Lower leg skin (tissue), 4 donors: ENCODE results near the gene CDC42SE1. TPM values are rescaled to one million over a fixed set of nuclear protein-coding genes. Genes with fewer than 3 reads are reported as not detected.

ENCODE experiments used
- DNase-seq, 2 donors: peaks; one replicate each; pipeline ENCODE4 v3.0.0-alpha.2; 2019; ENCODE audit warnings: low spot score in 2 of 2
- H3K4me3 ChIP-seq: fragments of 200-600 bp; sonication (generic); 2 replicates; pipeline ENCODE4 v1.5.1; 2017; ENCODE audit warnings: mild to moderate bottlenecking, low read depth; ENCODE audit not compliant: poor library complexity, severe bottlenecking
- POLR2A ChIP-seq, 2 donors: fragments of 450-650 bp; IDR thresholded peaks; one replicate each; pipeline ENCODE4 v1.6.1; 2016 to 2017; ENCODE audit warnings: antibody characterized with exemption in 2 of 2, mild to moderate bottlenecking in 1 of 2, moderate library complexity in 1 of 2
- WGBS, 2 donors: methylation state at CpG; one replicate each; pipeline ENCODE4 v1.1.5; 2018; 5-methylcytosine and 5-hydroxymethylcytosine counted together
- intact Hi-C: fragments of 100-400 bp; cut with DNase I; formaldehyde crosslinking; loops from one replicate; pipeline ENCODE4 v1.15.0; 2023; ENCODE audit warnings: low total_unique reads
- total RNA-seq, 4 donors: library from RNA; depleted of rRNA; stranded (reverse); fragments of >200 nt; gene quantifications; one replicate each; pipeline ENCODE4 v1.1.0, GENCODE V29; 2016
- TF ChIP-seq, protein P1 (sequence below), 3 donors: fragments of 450-650 bp; IDR thresholded peaks; one replicate each; pipeline ENCODE4 v1.5.1; 2016; ENCODE audit warnings: antibody characterized with exemption in 3 of 3, mild to moderate bottlenecking in 3 of 3, moderate library complexity in 2 of 3

CDC42SE1 gene
- total RNA-seq, 4 donors from 2014 or later = 88.8 to 93.5 (median 92.0) TPM

DNA sequence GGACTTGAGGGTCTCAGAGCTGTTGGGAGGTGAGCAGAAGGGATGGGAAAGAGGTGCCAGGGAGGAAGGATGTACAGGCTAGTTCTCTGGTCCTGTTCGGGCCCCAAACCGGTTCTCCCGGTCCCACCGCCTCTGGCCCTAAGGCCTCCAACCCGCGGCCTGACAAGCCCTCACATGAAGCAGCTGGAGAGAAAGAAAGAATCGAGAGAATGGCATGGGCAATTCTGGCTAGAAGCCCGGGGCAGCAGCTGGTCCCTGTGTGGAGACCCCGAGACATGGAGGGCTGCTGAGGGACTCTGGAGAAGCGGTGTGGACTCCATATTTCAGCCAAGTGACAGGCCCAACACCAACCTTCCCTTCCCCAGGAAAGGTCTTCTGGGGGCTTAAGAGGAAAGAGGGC lies 730 bp downstream of the CDC42SE1 start:
- 1% methylated on average over 10 of the region's 10 CpGs for WGBS, 2 donors
- peak; percentile 59 to 92 for DNase-seq
- TF ChIP-seq, protein P1, sequence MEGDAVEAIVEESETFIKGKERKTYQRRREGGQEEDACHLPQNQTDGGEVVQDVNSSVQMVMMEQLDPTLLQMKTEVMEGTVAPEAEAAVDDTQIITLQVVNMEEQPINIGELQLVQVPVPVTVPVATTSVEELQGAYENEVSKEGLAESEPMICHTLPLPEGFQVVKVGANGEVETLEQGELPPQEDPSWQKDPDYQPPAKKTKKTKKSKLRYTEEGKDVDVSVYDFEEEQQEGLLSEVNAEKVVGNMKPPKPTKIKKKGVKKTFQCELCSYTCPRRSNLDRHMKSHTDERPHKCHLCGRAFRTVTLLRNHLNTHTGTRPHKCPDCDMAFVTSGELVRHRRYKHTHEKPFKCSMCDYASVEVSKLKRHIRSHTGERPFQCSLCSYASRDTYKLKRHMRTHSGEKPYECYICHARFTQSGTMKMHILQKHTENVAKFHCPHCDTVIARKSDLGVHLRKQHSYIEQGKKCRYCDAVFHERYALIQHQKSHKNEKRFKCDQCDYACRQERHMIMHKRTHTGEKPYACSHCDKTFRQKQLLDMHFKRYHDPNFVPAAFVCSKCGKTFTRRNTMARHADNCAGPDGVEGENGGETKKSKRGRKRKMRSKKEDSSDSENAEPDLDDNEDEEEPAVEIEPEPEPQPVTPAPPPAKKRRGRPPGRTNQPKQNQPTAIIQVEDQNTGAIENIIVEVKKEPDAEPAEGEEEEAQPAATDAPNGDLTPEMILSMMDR (IDR thresholded peaks at IDR 0.05) = no peak
- TF ChIP-seq POLR2A (IDR thresholded peaks at IDR 0.05) = no peak
- intact Hi-C loops = no loop called here
- H3K4me3 ChIP-seq = peak overlapping the region; percentile 98

DNA sequence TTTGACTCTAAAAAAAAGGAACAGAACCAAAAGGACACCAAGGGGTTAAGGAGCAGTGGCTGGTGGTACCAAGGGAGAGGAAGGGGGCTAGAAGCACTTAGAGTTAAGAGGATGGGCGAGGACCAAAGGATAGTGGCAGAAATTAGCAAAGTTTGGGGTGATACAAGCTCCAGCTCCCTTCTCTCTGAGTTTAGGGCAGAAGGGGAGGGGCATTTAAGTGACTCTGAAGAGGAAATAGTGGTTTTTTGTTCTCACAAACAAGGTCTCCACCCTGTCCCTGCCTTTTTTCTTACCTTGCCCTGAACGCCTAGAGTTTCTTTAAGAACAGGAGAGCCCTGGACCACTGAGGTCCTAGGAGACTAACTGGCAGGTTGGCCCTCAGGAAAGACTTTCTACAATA lies 3.3 kb downstream of the CDC42SE1 start:
- WGBS, 2 donors = 35 to 40% methylated on average over 2 of the region's 2 CpGs
- DNase-seq = no peak
- no peak overlapping the region for H3K4me3 ChIP-seq
- TF ChIP-seq, protein P1 (IDR thresholded peaks at IDR 0.05) = no peak
- TF ChIP-seq POLR2A (IDR thresholded peaks at IDR 0.05) = no peak
- intact Hi-C loops = no loop called here

DNA sequence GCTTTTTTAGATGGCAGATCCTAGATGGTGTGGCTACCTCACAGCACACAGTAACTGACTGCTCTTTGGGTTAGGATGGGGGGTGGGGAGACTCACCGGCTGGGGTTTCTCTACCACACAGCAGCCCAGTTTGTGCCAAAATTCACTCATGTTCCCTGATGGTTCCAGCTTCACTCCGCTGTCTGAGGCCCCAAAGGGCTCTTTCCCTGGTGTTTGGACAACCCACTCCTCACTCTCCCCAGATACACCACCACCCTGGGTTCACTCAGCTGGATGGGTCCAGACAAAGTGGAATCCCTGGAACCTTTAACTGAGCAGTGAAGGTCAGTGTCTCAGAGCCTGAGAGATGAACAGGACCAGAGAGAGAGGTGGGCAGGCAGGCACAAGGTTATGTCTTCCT lies 3.8 kb downstream of the CDC42SE1 start:
- no peak for DNase-seq
- intact Hi-C loops = no loop called here
- TF ChIP-seq, protein P1 (IDR thresholded peaks at IDR 0.05) = no peak
- no peak for TF ChIP-seq POLR2A (IDR thresholded peaks at IDR 0.05)
- 44 to 46% methylated on average over 2 of the region's 2 CpGs for WGBS, 2 donors
- H3K4me3 ChIP-seq = no peak overlapping the region

DNA sequence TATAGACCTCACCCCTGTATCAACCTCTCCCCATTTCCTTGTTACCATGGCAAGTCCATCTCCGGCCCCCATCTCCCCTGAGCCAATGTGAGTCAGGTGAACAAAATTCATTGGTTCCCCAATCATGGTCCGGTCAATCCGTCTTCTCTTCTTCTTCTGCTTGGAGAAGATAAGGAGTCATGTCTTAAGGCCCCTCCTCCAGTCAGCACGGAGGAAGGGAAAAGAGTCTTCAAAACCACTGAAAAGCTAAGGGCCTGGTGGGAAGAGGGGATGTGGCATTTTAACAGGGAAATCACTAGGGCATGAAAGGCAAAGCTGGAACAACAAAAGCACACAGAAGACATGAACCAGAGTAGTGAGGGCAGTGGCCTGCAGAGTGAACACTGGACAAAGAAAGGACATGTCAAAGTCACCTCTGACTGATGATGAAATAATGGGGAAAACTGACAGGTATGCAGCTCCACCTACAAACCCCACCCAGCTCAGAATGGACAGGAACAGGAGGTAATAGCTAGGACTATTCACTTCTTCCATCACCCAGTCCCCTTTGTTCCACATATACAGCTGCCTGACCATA lies 4.4 kb downstream of the CDC42SE1 start:
- TF ChIP-seq, protein P1 (IDR thresholded peaks at IDR 0.05) = no peak
- no peak for TF ChIP-seq POLR2A (IDR thresholded peaks at IDR 0.05)
- 85 to 89% methylated on average over 4 of the region's 4 CpGs for WGBS, 2 donors
- no peak overlapping the region for H3K4me3 ChIP-seq
- intact Hi-C loops = no loop called here
- no peak for DNase-seq

DNA sequence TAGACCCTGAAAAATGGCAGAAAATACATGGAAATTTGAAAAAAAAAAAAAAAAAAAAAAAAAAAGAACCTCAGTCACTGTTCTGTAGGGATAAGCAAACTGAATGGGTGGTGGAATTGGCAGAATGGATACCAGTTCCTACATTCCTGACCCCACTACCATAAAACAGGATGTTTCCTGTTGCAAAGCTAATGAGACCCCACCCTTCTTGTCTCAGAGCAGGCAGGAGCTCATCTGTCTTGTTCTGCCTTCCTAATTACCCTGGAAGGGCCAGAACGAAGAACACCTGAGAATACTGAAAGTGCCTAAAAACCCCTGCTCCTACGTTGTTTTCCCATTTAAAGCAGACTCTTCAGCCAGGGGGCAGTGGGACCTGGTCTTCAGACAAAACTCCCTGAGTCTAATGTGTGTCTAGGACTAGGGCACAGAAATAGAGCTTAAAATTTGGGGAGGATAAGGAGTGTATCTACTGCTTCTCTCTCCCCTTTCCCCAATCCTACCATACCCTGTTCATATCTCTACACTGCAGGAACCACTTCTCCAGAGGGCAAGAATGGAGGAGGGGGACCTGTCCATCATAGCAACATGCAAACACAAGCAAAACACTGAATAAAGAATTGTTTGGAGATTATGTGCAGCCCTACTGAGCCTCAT lies 7.9 kb downstream of the CDC42SE1 start:
- intact Hi-C loops = no loop called here
- TF ChIP-seq, protein P1 (IDR thresholded peaks at IDR 0.05) = no peak
- no peak for TF ChIP-seq POLR2A (IDR thresholded peaks at IDR 0.05)
- no peak overlapping the region for H3K4me3 ChIP-seq
- WGBS, 2 donors = 51 to 54% methylated on average over 2 of the region's 2 CpGs
- no peak for DNase-seq
